GM18868 (cell line): ENCODE results near the gene FABP6.
A peak's percentile ranks its signal among the peaks of the same experiment; 100 is the strongest.

Experiments
- ATAC-seq: cut with Tn5 transposase; IDR thresholded peaks from one replicate; pipeline ENCODE4 v1.9.1; 2021; ENCODE audit warnings: mild to moderate bottlenecking, moderate library complexity; ENCODE audit not compliant: unreplicated experiment

Gene FABP6

DNA sequence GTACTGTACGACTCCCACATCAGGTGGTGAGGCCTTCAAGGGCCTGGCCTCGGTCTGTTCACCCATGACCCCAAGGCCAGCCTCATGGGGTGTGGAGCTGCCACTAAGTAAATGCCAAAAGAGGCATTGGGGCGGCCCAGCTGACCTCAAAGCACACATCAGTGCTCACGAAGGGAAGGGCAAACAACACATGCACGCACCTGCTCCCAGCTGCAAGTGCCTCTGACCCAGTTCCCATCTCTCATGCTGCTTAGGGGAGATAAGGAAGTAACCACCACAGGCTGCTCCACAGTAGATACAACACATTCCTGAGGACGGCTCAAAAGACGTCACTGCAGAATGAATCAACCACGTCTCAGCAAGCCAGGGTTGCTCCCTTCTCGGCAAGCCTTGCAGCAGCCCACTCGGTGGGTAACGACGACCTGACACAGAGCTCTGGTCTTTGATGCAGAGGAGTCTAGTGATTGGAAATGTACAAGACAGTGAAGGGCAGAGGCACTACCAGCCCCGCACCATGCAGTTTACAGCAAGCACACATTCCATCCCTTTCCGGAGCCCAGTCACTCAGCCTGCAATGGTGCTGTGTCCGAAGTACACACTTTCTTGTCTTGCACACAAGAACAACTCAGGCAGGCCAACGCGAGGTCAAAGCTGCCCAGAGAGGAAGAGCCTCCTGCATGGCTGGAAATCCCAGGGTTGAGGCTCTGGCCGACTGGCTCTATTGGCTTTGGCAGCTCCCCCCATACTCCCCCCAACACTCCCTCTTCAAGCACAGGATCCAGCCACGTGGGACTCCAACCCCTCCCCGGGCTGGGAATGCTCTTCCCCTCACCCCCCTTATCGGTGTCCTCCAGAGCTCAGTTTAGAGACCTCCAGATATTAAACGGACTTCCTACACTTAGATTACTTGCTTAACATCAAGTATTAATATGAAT, 31.8 kb downstream of the FABP6 start:
- peak; percentile 69 for ATAC-seq

DNA sequence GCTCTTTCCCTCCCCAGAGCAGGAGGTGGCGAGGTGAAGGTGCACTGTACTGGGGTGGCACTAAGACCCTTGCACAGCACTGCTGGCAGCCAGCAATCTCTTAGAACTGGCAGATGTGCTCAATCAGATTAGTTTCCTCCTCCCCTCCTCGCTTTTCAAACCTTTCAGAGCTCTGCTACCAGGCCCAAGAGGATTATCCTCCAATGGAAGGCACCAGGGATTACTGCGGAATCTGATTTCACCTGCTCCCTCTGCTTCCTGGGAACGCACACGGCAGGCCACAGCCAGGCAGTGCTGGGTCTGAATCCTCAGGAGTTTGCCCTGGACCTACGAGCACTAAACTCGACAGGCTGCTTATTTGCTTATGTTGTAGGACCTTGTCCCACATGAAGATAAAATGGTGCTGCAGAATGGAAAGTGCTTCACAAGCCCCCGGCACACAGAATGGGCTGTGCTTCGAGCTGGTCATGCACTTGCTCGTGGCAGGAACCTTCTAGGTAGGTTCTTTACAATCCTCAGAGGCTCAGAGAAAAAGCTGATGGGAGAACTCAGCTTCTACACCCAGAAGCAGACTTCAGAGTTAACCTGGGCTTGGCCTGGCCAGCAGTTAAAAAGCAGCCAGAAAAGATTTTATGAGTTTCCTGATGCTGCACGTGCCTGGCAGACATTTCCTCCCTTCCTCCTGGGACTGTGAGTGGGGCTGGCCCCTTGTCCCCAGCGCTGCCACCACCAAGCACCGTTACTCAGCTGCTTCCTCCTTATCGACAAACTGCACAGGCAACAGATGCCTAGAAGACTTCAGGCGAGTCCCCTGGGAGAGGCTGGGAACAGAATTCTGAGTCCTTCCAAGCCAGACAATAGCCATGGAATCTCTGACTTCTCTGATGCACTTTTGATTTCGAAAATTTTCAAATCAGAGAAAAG, 33.1 kb downstream of the FABP6 start:
- peak; percentile 43 for ATAC-seq

DNA sequence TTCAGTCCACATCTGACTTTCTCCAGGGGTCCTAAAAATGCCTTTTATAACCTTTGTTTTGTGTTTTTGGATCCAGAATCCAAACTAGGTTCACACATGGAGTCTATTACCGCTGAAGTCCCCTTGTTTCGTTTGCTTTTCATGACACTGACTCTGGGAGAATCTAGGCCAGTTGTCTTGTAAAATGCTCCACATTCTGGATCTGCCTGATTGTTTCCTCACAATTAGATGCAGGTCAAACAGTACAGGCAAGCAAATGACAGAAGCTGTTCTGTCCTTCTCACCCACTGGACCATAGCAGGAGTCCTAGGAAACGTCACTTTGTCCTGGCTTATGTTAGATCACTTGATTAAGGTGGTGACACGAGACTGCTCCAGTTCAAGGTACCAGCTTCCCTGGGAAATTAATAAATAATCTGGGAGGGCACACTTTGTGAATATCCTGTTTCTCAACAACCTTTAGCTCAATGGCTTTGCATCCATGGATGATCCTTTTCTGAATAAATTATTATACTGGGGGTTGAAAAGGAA, 34.1 kb downstream of the FABP6 start:
- ATAC-seq: no peak

DNA sequence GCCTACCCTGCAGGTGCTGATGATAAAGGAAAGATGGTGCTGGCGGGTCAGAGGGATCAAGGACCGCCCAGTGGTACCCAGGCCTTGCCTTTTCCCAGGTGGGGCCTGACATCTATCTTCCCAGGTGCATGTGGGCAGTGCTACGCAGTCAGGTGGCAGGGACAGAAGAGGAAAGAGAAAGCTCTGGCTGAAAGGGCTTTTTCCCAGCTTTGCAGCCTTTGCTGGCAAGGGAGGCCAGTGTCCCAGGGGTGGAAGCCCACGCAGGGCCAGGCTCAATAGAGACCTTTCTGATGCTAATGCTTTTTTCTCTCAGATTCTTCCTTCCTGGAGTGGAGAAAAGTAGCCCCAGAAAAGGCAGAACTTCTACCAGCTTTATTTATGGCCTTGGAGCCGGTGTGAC, 36.7 kb downstream of the FABP6 start:
- no peak for ATAC-seq

DNA sequence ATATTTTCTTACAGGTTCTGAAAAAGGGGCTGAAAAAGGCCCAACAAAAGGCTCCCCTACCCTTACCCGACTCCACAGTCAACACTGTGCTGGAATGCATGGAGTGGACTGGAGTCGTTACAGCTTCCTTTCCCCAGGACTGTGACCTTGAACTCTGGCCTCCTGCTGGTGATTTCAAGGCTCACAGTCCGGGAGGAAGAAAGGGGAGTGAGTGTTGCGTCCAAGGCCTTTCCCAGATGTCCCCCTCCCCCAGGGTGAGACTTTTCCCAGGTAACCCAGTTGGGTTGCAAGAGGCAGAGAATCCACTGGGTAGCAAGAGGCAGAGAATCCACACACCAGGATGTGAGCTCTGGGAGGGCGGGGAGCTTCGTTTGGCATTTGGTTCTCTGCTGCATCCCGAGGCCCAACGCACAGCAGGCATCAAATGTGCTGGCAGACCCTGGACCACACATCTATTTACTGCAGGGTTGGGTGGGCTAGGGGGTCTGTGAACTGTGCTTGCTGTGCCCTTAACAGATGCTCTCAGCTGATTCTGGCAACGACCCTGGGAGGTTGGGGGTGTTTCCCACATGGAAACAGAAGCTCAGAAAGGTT, 37.5 kb downstream of the FABP6 start:
- ATAC-seq: no peak

DNA sequence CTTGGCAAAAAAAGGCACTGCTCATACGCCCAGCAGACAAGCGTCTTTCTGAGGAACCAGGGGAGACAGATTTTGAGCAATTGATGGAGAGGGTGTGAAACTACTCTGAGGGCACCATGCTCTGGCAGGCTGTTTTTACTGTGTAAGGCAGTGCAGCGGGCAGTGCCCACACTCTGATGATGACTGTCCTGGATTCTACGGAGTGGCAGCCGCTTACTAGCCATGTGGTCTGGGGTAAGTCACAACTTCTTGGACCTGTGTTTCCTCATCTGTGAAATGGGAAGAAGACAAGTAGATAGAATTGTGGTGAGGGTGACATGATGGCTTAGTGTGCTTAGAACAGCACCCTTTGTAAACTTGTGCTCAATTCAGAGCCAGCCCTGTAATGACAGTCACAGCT, 38.8 kb downstream of the FABP6 start:
- ATAC-seq: no peak

DNA sequence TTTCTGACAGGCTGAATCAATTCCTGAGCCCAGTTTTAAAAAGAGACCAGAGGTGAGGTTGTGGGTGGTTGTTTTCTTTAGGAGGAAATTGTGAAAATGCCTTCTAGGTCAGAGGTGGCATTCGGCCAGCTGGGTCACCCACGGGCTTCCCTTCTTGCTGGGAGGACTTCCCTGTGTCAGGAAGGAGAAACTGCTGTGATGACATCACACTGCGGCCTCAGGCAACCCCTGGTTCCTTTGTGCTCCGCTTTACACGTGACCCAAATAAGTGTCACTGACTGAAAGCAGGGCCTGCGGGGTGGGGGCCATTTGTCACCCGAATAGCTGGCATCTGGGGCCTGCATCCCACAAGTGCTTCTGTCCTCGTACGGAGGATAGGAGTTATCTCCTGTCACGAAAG, 39.7 kb downstream of the FABP6 start:
- ATAC-seq: no peak

DNA sequence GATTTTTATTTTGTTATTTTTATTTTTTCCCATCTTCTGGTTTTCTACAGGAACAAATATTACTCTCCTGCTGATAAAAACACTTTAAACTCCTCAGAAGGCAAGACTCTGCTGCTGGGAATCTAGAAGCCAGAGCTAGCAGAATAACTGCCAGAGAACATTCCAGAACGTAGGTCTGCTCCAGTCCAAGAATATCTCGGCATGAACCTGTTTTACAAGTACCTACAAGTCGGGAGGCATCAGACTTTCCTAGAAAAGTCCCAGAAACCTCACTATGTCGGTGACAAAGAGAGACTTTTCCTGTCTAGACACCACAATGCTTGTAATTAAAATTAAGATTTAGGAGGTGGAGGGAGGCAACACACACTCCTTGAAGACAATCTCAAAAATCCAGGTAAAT, 41.4 kb downstream of the FABP6 start:
- no peak for ATAC-seq

DNA sequence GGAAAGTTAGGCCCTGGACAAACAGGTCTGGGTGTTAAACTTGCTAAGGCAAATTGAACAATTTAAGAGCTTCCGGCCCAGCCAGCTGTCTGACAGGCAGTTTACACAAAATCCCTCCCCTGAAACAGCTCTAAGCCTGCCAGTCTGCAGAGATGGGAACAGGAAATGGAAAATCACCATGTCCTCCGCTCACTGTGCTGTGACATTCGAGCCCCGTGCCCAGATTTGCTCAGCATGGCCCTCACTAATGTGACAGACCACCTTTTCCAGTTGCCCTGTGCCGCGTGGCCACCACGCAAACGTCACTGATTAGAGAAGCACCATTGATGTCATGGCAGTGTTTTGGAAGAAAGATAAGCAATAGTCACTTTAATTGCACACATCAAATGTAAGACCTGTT, 42.1 kb downstream of the FABP6 start:
- ATAC-seq: peak; percentile 72

DNA sequence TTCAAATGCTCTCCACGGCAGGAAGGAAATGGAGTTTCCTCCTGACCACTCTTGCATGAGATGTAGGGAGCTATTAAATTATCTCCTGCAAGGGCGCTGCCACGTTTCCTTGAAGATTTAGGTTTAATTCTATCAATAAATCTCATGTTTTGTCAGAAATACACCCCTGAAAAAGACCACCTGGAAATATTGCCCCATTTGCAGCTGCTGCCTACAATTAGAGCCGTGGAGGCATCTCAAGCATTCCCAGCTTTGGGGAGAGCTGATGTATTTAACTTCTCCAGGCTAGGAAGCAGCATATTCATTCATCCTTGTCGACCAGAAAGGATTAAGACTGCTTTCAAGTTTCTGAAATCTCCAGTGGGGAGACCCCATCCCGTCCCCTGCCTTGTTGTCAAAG, 42.5 kb downstream of the FABP6 start:
- peak; percentile 3 for ATAC-seq

DNA sequence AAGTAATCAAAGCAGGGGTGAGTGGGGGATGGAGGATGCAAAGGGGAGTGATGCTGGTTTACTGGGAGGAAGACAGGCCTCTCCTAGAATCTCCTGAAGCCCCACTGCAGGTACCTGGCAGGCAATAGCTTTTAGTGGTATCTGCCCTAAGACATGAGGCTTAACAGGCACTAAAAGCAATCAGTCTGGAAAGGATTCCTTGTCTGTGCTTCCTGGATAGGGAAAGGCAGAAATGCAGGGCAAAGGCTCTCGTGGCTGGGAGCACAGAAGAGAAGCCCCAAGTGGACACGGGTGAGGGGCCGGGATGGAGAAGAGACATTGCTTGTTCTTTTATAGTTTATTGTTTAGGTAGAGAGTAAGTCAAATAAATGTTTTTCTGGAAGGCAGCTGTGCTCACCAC, 43.0 kb downstream of the FABP6 start:
- ATAC-seq: no peak

DNA sequence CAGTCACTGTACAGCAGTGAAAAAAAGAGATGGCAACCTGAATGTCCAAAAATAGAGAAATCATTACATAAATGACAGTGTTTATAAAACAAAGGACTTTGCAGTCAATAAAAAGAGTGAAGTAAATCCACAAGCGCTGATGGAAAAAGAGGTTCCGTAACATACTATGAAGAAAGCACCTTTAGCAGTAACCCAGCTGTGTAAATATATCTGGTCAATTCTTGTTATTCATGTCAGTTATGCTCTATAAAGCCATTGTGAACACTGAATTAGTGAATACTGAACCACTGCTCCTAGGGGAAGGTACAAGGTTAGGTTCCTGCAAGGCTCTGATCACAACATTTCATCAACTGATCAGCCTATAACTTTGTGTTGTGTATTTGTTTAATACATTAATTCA, 43.6 kb downstream of the FABP6 start:
- ATAC-seq: no peak

DNA sequence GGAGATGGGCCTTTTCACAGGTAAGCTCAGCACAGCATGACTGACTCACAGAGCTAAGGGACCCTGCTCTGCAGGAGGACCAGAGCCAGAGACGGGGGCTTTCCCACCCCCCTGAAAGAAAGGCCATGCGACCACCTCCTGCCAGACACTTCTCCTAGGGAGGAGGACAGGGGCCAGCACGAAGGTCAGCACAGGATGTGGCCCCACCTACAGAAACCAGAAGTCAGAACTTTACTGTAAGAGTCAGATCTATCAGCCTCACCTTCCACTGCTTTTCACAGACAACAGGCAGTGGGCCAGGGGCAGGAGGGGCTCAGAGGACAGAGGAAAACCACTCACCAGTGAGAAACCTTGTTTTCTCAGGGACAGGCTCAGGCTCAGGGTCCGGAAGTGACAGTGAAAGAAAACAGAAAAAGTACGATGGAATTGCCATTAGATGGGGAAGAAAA, 45.2 kb downstream of the FABP6 start:
- no peak for ATAC-seq

DNA sequence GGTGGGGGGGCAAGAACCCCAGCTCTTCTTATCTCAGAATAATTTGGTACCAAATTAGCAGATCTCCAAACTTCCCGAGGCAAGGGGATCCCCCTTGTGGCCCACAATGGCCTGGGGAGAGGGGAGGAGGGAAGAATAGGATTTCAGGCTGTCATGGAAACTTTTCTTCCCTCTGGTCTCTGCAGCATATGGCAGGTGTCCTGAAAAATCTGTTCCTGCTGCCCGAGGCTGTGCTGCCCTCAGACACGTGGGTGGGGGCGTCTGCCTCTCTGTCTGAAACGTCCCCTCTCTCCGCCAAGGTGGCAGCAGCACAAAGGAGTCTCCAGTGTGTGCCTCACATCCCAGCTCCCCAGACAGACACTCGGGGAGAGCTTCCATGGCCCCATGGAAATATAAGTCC, 49.0 kb downstream of the FABP6 start:
- ATAC-seq: no peak

DNA sequence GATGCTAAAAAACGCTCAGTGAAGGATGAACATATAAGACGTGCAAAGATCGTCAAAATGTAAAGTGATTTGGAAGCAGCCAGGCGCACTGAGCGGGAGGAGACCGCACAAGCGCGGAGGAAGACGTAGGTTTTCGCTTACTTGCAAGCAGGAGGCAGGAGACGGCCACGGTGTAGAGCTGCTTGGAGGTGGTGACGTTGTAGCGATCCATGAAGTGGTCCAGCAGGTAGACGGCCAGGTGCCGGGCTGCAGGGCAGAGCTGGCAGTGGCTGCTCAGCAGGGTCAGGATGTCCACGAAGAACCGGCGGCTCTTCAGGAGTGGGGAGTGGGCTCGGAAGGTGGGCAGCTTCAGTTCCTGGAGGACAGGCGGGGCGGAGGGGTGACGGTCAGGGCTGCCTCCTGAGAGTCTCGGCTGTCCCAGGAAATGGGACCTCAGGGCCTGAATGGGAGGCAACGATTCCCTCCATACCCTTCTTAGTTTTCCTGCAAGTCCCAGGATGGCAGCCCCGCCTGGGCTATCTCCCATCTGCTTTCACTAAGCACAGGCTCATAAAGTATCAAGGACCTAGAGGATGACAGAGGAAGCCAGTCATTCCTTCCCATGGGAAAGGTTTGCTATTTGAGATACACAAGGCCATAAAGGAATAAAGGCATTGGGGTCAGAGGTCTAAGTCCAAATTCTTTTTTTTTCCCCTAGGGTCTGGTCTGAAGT, 51.2 kb downstream of the FABP6 start:
- ATAC-seq: no peak

DNA sequence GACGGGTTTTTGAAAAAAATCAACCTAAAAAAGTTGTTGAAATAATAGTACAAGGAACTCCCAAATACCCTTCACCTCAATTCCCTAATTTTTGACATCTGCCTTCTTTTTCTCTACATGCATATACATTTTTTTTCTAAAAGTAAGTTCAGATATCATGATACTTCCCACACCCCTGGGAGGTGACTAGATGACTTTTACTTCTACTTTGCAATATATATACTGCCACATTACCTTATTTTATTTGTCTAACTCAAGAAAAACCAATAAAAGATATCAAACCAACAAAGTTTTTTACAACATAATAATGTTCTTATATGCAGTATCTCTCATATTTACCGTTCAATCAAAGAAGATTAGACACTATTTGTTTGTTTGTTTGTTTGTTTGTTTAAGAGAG, 52.0 kb downstream of the FABP6 start:
- ATAC-seq: no peak

DNA sequence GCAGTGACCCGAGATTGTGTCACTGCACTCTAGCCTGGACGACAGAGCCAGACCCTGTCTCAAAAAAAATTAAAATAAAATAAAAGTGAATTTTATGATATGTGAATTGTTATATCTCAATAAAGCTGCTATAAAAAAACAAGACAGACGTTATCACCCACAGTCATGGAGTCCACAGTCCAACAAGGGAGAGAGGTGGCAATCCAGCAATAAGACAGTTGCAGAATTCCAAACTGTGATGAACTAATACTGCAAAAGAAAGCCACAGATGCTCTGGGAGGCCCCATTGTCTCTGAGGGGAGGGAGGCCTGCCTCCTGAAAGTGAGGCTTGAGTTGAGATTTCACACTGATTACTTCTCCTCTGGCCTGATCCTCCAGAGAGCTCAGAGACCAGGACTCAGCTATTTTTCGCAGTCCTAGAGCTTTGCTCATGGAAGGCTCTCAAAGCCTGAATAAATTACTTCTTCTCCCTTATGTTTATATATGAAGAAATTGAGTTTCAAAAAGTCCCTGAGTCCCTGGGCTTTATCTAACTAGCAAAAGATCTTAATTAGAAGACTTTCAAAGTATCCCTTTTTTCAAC, 55.1 kb downstream of the FABP6 start:
- no peak for ATAC-seq

DNA sequence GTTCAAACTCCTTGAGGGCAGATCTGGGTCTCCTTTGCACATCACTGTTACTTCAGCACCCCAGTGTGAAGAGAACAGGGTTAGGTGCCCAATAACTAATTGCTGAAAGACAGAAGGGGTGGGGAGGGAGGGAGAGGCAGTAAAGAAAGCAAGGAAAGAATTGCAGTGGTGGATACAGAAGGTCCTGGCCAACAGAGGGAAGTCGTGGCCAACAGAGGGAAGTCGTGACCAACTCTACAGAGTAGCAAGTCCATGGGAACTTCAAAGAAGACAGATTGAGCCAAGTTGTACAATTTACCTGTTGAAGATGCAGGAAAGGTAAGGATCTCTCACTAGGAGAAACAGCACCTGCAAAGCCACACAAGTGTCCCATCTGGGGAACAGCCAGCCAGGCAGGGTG, 56.0 kb downstream of the FABP6 start:
- no peak for ATAC-seq

DNA sequence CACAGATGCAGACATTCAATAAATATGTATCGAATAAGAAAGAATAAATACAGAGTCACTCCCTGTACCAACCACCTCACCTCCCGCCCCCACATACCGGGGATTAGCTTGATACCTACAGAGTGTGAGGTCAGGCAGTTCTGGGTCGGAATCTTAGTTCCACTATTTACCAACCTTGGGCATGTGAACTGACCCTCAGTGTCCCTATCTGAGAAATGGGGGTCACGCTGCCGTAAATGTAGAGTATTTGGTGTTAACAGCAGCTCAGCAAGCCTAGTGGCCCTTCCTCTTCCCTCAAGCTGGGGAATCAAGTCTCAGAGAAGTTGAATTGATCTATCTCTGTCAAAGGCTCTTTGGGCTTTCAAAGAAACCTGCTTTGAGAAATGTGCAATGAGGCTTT, 57.6 kb downstream of the FABP6 start:
- ATAC-seq: no peak

DNA sequence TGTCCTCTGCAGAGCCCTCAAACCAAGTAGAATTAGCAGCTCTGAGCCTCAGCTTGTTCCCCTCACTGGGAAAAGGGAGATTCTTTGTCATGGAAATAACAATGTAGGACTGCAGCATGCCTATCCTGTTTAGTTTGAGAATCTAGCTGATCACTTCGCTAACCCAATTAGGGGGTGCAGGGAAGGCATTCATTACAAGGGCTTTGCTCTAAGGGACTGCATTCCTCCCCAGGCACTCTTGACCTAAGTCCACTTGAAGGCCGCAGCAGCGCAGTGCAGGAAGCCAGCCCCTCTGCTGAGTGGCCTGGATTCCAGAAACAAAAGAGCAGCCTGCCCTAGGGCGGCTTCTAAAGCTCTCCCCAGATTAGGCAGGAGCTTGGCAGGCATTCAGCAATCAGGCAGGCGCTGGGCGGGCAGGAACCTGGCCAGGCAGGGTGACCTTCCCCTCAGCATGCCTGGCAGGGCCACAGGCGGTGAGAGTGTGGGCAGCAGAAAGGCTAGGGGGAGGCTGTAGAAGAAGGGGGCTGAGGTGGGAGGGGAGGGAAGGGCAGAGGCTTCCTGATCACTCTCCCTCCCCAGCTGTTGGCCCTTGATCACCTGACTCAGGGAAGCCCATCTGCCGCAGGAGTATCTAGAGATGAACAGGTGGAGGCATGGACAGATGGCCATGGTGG, 58.2 kb downstream of the FABP6 start:
- ATAC-seq: no peak
